ENCODE data around the gene IRF8.
"Not testable (repeated sequence)": the region's sequence is repeated elsewhere in the genome, so short reads cannot be mapped to it uniquely, and the experiment has no call there.

The IRF8 gene

DNA sequence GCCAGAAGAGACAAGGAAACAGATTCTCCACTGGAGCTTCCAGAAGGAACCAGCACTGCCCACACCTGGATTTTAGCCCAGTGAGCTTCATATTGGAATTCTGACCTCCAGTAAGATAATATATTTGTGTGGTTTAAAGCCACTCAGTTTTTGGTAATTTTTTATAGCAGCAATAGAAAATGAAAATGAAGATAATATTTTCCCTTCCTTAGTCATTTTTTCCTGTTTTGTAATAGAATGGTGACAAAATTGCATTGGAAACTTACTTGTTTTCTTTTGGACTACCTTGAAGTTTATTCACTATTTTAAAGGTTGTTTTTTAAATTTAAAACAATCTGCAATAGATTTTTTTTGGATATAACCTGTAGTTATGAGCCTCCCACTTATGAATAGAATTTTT lies 29.8 kb upstream of the IRF8 start:
- no peak for DNase-seq (ENCODE audit: low spot score)

DNA sequence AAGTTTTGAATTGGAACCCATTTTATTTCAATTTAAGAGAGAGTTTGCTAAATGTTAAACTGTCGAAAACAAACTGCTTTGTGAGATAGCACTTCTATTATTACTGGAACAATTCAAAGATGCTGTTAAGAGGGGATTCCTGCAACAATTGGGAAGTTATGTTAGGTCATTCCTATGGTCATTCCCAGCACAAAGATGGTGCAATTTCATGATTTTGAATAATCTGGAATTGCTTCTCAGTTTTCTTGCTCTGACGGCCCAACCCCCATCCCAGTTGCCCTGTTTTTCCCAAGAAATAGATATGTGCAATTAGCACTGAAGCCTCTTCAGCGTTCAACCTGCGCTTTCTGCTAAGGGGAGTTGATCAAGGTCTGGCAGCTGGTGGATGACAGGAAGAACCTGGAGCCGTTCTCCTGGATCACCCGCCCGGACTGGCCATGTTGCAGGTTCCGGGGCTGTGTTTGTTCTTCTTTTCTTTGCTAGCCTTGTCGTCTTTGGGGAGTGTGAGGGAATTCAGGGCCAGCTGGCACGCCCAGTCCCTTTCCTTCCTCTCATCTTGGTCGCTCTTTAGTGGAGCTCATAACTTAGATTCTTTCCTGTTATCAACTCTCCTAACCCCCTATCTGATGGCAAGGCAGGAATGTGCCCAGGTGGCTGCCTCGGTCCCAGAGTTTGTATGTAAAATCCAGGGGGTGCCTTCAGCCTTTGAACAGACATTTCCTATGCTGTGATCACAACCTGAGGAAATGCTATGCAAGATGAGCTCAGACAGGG lies 29.0 kb upstream of the IRF8 start:
- no peak for DNase-seq (ENCODE audit: low spot score)

- no peak for DNase-seq (ENCODE audit: low spot score)
Measured at GRCh38 chr16:85871756-85872155, 27.2 kb upstream of the IRF8 start.

DNA sequence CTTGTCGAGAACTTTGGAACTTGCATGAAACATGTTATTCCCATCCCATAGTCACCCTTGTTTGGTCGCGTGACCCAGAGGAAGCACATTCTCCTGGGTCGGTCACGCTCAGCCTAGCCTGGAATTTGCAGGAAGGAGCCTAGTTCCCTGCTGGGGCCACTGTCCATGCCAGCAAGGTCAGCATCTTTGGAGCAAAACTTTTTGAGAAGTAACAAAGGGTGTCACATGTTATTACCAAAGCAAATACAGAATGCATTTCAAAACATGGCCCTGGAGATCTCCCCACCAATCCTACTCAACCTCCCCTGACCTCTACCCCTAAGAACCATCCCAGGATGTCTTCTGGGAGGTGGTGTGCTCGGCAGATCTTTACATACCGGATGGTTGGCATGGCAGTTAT lies 26.2 kb upstream of the IRF8 start:
- no peak for DNase-seq (ENCODE audit: low spot score)

DNA sequence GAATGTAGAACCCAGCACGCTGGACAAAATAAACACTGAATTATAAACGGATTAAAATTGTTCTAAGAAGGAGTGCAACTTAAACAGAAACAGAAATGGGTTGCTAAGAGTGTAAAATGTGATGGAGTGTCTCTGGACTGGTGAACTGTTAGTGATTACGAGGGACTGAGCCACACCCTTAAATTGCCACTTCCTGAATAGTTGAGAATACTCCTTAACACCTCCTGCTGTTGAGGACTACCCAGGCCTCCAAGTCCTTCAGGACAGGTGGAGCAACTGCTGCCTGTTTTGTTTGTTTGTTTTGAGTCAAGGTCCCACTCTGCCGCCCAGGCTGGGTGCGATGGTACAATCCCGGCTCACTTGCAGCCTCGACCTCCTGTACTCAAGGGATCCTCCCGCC lies 25.8 kb upstream of the IRF8 start:
- no peak for DNase-seq (ENCODE audit: low spot score)

- not testable (repeated sequence) for DNase-seq (ENCODE audit: low spot score)
Measured at GRCh38 chr16:85874031-85874430, 24.9 kb upstream of the IRF8 start.

DNA sequence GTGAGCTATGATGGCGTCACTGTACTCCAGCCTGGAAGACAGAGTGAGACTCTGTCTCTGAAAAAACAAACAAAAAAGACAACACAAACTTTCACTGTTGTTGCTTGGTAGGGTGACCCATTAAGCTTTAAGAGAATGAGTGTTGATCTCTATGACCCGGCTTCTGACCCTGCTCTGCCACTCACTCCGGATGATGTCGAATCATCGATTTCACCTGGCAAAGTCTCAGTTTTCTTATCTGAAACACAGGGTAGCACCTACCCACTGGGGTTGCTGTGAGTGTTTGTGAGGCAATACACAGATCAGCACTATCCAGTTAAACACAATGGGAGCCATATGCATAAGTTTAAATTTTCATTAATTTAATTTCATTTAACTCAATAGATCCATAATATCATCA lies 20.6 kb upstream of the IRF8 start:
- DNase-seq (ENCODE audit: low spot score) = no peak

DNA sequence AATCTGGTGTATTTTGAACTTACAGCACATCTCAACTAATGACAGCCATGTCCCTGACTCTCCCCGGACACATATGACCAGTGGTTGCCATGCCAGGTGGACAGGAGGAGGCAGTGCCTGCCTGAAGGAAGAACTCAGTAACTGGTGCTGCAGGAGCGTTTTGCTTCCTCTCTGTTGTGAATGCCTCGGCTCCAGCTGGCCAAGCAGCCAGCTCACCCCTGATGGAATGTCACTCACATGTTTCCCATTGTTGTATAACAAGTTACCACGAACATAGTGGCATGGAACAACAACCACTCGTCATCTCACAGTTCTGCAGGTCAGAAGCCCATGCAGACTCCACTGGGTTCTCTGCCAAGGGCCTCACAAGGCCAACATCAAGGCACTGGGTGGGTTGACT lies 20.1 kb upstream of the IRF8 start:
- DNase-seq (ENCODE audit: low spot score) = no peak

DNA sequence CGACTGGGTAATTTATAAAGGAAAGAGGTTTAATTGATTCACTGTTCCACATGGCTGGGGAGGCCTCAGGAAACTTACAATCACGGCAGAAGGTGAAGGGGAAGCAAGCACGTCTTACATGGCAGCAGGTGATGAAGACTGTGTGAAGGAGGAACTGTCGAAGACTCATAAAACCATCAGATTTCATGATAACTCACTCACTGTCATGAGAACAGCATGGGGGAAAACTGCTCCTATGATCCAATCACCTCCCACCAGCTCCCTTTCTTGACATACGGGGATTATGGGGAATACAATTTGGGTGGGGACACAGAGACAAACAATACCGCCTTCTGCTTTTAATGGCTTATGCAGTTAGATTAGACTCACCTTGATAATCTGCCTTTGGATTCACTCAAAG lies 19.4 kb upstream of the IRF8 start:
- no peak for DNase-seq (ENCODE audit: low spot score)

- DNase-seq (ENCODE audit: low spot score) = no peak
Measured at GRCh38 chr16:85879975-85880831, 18.8 kb upstream of the IRF8 start.

DNA sequence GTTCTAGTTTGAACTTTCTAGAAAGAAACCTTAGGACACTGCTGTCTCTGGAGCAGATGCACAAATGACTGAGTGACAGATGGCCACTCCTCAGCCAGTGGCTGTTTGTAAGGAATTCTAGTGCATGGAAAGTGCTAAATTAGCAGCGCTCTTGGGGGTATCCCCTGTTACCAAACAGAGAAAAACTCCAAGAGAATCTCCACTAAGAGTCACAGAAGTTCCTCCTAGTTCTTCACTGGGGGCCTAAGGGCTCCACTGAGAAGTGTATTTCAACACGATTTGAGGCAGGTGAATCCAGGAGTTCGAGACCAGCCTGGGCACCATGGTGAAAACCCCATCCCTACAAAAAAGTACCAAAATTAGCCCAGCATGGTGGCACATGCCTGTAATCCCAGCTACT lies 18.1 kb upstream of the IRF8 start:
- no peak for DNase-seq (ENCODE audit: low spot score)

DNA sequence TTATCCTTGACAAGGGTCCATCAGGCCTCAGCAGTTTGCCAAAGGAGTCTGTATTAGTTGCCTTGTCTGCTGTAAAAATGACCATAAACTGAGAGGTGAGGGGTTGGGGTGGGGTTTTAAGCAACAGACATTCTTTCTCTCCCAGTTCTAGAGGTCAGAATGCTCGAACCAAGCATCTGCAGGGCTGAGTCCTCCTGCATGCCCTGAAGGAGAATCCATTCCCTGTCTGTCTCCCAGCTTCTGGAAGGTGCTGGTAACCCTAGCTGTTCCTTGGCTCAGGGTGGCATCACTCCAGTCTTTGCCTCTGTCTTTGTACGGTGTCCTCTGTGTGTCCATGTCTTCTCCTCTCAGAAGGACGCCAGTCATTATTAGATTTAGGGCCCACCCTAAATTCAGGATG lies 17.5 kb upstream of the IRF8 start:
- DNase-seq (ENCODE audit: low spot score) = no peak

DNA sequence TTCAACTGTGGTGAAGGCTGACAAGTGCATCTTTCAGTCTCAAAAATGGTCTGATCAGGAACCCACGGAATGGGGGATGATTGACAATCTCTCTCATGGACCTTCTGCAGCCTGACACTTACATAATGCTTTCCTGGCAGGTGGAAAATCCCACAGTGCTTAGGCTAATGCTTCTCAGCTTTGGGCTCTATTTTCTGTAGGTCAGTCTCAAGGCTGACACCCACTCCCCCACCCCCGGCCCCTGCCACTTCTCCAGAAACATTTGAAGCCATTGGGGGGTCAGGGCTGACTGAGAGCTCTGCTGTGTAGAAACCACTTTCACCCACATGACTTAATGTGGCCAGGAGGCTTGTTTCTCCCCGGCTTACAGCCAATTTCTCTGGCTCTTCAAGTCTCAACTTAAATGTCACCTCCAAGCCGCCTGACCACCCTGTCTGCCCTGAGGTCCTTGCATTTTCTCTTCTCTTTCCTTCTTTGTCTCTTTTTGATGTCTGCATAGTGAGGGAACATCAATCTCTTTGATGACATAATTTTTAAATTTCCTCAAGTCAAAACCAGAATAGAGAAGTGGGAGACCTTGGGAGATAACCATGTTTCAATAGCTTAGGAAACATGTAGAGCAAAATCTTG lies 16.7 kb upstream of the IRF8 start:
- no peak for DNase-seq (ENCODE audit: low spot score)

GRCh38 chr16:85883813-85884212 lies 15.1 kb upstream of the IRF8 start:
- no peak for DNase-seq (ENCODE audit: low spot score)

- DNase-seq (ENCODE audit: low spot score) = no peak
Measured at GRCh38 chr16:85884808-85885463, 14.0 kb upstream of the IRF8 start.

DNA sequence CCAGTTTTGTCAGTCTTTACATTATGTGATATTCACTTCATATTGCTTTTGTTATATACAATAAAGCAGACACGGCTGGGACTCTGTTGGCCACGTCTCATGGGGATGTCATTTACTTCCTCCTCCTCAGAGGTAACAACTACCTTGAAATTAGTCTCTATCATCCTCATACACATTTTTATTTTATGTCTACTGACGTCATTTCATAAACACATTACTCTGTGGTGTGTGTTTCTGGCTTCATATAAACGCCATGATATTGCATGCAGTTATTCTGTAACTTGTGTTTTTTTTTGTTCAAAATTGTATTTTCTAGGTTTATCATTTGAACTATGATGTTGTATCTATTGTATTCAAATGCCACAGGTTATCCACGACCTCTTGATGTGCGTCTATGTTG lies 13.4 kb upstream of the IRF8 start:
- DNase-seq (ENCODE audit: low spot score) = no peak

DNA sequence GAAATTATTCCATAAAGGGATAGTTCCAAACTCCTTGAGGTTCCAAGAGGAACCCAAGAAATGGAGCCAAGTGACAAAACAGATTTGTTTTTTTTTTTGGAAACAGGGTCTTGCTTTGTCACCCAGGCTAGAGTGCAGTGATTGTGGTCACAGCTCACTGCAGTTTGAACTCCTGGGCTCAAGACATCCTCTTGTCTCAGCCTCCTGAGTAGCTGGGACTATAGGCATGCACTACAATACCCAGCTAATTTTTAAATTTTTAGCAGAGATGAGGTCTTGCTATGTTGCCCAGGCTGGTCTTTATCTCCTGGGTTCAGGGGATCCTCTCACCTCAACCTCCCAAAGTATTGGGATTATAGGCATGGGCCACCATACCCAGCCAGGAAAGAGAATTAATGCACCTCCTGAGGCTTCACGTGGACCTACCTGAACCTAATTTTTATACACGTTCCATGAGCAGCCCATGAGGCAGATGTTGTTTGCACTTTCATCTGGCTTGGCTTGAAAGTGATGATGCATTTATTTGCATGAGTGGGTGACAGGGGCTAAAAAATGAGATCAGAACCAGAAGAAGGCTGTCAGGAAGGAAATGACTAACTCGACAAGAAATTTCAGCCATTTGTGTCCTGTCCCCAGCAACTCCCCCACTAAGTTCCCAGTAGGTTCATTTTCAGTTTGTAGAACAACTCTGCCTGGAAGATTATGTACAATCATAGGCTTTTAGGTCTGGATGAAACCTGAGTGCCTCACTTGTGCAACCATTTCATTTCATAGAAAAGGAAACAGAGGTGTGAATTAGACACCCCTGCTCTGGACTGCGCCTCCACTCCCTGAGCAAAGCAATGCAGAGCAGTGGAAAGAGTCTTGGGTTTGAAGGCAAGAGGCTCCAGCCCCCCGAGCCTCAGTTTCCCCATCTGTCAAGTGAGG lies 10.3 kb upstream of the IRF8 start:
- no peak for DNase-seq (ENCODE audit: low spot score)

DNA sequence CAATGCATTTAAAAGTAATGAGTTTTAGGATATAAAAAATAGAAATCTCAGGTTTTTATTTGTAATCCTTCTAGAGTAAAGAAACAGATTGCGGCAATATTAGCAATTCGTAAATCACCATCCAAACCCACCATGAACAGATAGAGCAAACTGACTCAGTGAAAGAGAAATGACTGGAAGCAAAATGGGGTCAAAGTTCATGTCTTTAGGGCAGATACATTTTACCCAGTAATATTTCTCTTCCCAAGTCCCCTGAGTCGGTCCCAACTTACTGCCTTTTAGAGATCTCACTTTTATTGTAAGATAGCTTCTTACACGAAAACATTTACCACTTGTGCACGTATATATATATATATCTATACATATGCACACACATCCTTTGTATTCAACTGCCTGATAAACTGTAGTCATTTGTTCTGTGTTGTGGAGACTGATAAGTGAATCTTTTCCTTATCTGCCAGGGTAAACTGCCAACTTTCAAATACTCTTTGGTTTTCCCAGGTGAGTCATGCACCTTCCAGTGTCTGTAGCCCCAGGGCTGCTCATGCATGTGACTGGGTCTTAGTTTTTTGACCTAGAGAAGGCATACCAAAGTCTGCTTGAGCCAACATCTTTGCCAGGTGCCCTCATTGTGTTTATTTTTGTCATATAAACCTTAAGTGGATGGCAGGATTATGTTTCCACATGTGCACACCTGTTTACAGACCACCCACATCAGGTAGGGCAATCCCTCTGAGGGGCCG lies 7.8 kb upstream of the IRF8 start:
- no peak for DNase-seq (ENCODE audit: low spot score)

DNA sequence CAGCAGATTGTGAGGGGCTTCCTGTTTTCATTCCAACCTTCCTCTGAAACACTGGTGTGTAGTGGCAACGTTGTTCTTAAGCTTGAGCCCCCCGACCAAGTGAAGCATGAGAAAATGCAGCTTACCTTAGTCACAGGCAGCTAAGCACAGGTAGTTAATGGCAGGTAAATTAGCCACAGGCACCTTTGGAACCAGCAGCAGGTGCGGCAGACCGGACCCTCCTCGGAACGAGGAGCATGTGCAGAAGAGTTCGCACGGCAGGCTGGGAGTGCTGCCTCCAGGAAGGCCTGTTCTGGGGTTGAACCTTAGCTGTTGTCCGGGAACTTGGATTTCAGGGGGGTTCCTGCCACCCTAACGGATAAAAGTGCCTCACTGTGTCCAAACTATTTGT lies 7.2 kb upstream of the IRF8 start:
- DNase-seq (ENCODE audit: low spot score) = no peak

DNA sequence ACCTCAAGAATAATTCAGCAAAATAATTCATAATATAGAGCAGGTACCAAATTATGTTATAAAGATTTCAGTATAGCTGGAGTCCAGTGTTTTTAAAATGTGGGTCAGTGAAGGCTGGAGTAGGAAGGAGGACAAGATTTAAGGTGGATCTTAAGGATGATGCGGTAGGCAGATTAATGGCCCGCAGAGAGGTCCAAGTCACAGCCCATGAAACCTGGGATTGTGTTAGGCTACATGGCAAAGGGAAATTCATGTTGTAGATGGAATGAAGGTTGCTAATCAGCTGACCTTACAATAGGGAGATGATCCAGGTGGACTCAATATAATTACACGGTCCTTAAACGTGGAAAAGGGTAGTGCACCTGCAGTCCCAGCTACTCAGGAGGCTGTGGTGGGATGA lies 6.2 kb upstream of the IRF8 start:
- DNase-seq (ENCODE audit: low spot score) = no peak

DNA sequence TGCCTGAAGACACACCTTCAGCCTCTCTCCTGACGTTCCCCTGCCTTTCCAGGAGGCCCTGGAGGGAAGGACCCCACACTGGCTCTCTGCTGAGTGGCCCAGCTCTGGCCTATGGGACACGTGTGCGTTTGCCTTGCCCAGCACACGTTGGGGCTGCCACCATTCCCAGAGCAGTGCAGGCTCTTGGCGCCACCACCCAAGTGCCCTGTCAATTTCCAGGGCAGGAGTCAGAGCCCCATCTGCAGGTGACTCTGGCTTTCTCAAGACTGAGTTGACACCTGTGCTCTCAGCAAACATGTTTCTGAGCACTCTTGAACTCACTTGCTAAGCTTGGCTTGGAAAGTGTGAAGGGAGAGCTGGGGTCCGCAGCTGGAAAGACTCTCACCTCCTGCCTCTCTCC lies 4.7 kb upstream of the IRF8 start:
- DNase-seq (ENCODE audit: low spot score) = no peak

All from HuH-7.5 (cell line).